ENCODE data around the gene HLX. TPM values are rescaled to one million over a fixed set of nuclear protein-coding genes. Genes with fewer than 3 reads are reported as not detected.
A peak's percentile ranks its signal among the peaks of the same experiment; 100 is the strongest.

The HLX gene
- total RNA-seq, 1 donor from 2014 or later = 3.2 TPM

- H3K36me3 Mint-ChIP-seq (ENCODE audit: low read depth) = peaks cover 10% of the 10 kb centered on the region
- peaks cover 49% of the 10 kb centered on the region for H3K4me1 Mint-ChIP-seq
- no peak overlapping the region for H3K4me3 Mint-ChIP-seq
- intact Hi-C loops (cut with micrococcal nuclease) = loop anchor here (10.0 kb wide), 1 partner anchor 1715 kb away; the partner anchor contains the start of gene LYPLAL1
- POLR2A ChIA-PET = no interaction called here
- ATAC-seq (ENCODE audit: low read depth) (no peak), DNase-seq (no peak)
- H3K9me3 Mint-ChIP-seq = no peaks in the 10 kb centered on the region
- H3K27me3 Mint-ChIP-seq = peaks cover 71% of the 10 kb centered on the region
- CTCF ChIA-PET = no interaction called here
- H3K27ac Mint-ChIP-seq = no peak overlapping the region
- TF ChIP-seq CTCF (IDR thresholded peaks at IDR 0.05) = no peak
These were observed 10.1 kb downstream of the HLX start for GRCh38 chr1:220889333-220889732.

GRCh38 chr1:220889848-220890287 lies 10.6 kb downstream of the HLX start:
- H3K27ac Mint-ChIP-seq = no peak overlapping the region
- peaks cover 6% of the 10 kb centered on the region for H3K36me3 Mint-ChIP-seq (ENCODE audit: low read depth)
- H3K4me1 Mint-ChIP-seq = peaks cover 49% of the 10 kb centered on the region
- ChIA-PET POLR2A (no interaction called here), CTCF (no interaction called here)
- no peaks in the 10 kb centered on the region for H3K9me3 Mint-ChIP-seq
- peaks cover 71% of the 10 kb centered on the region for H3K27me3 Mint-ChIP-seq
- ATAC-seq (ENCODE audit: low read depth) (no peak), DNase-seq (no peak)
- intact Hi-C loops (cut with micrococcal nuclease) = loop anchor here (5.0 to 10.0 kb wide), 2 partner anchors 1567 to 1715 kb away; partner anchors contain the start of gene LYPLAL1
- TF ChIP-seq CTCF (IDR thresholded peaks at IDR 0.05) = no peak
- no peak overlapping the region for H3K4me3 Mint-ChIP-seq

- Mint-ChIP-seq H3K36me3 (ENCODE audit: low read depth) (peaks cover 2% of the 10 kb centered on the region), H3K27ac (no peak overlapping the region), H3K4me1 (peaks cover 49% of the 10 kb centered on the region), H3K27me3 (peaks cover 73% of the 10 kb centered on the region), H3K9me3 (no peaks in the 10 kb centered on the region), H3K4me3 (no peak overlapping the region)
- intact Hi-C loops (cut with micrococcal nuclease) = loop anchor here (5.0 kb wide), 1 partner anchor 1567 kb away; no protein-coding TSS in a partner anchor
- ChIA-PET POLR2A (no interaction called here), CTCF (interaction anchor here (0.9 kb wide), 1 partner anchor 12 kb away, joined by 4 read pairs; the partner anchor contains the start of gene HLX)
- TF ChIP-seq CTCF (IDR thresholded peaks at IDR 0.05) = no peak
- no peak for DNase-seq
- no peak for ATAC-seq (ENCODE audit: low read depth)
These were observed 11.4 kb downstream of the HLX start for GRCh38 chr1:220890602-220891001.

GRCh38 chr1:220891224-220892085 lies 12.2 kb downstream of the HLX start:
- ChIA-PET CTCF (interaction anchor here (0.9 to 1.1 kb wide), 2 partner anchors 13 to 144 kb away, joined by 3 to 4 read pairs; partner anchors contain the start of gene HLX), POLR2A (interaction anchor here (0.7 kb wide), 1 partner anchor 12 kb away, joined by 3 read pairs; the partner anchor contains the start of gene HLX)
- H3K36me3 Mint-ChIP-seq (ENCODE audit: low read depth) = no peaks in the 10 kb centered on the region
- intact Hi-C loops (cut with micrococcal nuclease) = loop anchor here (5.0 kb wide), 1 partner anchor 1566 kb away; no protein-coding TSS in a partner anchor
- peaks cover 47% of the 10 kb centered on the region for H3K4me1 Mint-ChIP-seq
- peak overlapping the region; percentile 60 for H3K4me3 Mint-ChIP-seq
- H3K27me3 Mint-ChIP-seq = peaks cover 68% of the 10 kb centered on the region
- peak; percentile 25 for ATAC-seq (ENCODE audit: low read depth)
- peak overlapping the region; percentile 24 for H3K27ac Mint-ChIP-seq
- no peaks in the 10 kb centered on the region for H3K9me3 Mint-ChIP-seq
- DNase-seq = no peak
- no peak for TF ChIP-seq CTCF (IDR thresholded peaks at IDR 0.05)

GRCh38 chr1:220892086-220892376 lies 12.8 kb downstream of the HLX start:
- peaks cover 64% of the 10 kb centered on the region for H3K27me3 Mint-ChIP-seq
- H3K4me1 Mint-ChIP-seq = peaks cover 47% of the 10 kb centered on the region
- peak overlapping the region; percentile 60 for H3K4me3 Mint-ChIP-seq
- no peak for ATAC-seq (ENCODE audit: low read depth)
- no peak for TF ChIP-seq CTCF (IDR thresholded peaks at IDR 0.05)
- no peak overlapping the region for H3K27ac Mint-ChIP-seq
- H3K36me3 Mint-ChIP-seq (ENCODE audit: low read depth) = no peaks in the 10 kb centered on the region
- intact Hi-C loops (cut with micrococcal nuclease) = loop anchor here (5.0 kb wide), 1 partner anchor 1565 kb away; no protein-coding TSS in a partner anchor
- no peaks in the 10 kb centered on the region for H3K9me3 Mint-ChIP-seq
- DNase-seq = no peak
- ChIA-PET POLR2A (no interaction called here), CTCF (interaction anchor here (1.1 kb wide), 1 partner anchor 143 kb away, joined by 3 read pairs; no protein-coding TSS in a partner anchor)
